SK-N-SH treated with all-trans-retinoic acid at 6 μM for 48 hours (cell line): ENCODE measurements around the gene CFAP58.

Experiments used
- ATAC-seq: fragments of 200-7000 bp; cut with Tn5 transposase; 3 replicates; pipeline ENCODE4 v1.9.1; 2020; ENCODE audit warnings: mild to moderate bottlenecking, moderate library complexity
- ARNTL ChIP-seq: fragments of 450-650 bp; formaldehyde crosslinking; IDR thresholded peaks from 2 replicates; pipeline ENCODE4 v1.5.0; 2020; ENCODE audit warnings: low read depth, mild to moderate bottlenecking, moderate library complexity, borderline replicate concordance
- CREB5 ChIP-seq: fragments of 250-450 bp; sonication (Bioruptor Pico); IDR thresholded peaks from 2 replicates; pipeline ENCODE4 v1.5.1; 2020; ENCODE audit warnings: low read depth, mild to moderate bottlenecking, moderate library complexity
- CSDC2 ChIP-seq: fragments of 250-450 bp; sonication (Bioruptor Pico); IDR thresholded peaks from 2 replicates; pipeline ENCODE4 v1.5.0; 2020; ENCODE audit warnings: mild to moderate bottlenecking, moderate library complexity
- CSRNP3 ChIP-seq: fragments of 250-450 bp; sonication (Bioruptor Pico); IDR thresholded peaks from 2 replicates; pipeline ENCODE4 v1.5.1; 2021; ENCODE audit warnings: mild to moderate bottlenecking, moderate library complexity
- ESRRG ChIP-seq: fragments of 250-450 bp; sonication (Bioruptor Pico); IDR thresholded peaks from 2 replicates; pipeline ENCODE4 v1.6.1; 2021; ENCODE audit warnings: mild to moderate bottlenecking
- GLIS3 ChIP-seq: fragments of 250-450 bp; sonication (Bioruptor Pico); IDR thresholded peaks from 2 replicates; pipeline ENCODE4 v1.5.0; 2020; ENCODE audit warnings: mild to moderate bottlenecking, moderate library complexity
- ISL1 ChIP-seq: fragments of 250-450 bp; sonication (Bioruptor Pico); IDR thresholded peaks from 2 replicates; pipeline ENCODE4 v2.1.2; 2022; ENCODE audit warnings: mild to moderate bottlenecking, moderate library complexity
- PATZ1 ChIP-seq: fragments of 250-450 bp; sonication (Bioruptor Pico); IDR thresholded peaks from 2 replicates; pipeline ENCODE4 v1.8.0; 2020; ENCODE audit warnings: mild to moderate bottlenecking, moderate library complexity, borderline replicate concordance
- POU6F1 ChIP-seq: fragments of 250-450 bp; sonication (Bioruptor Pico); IDR thresholded peaks from 2 replicates; pipeline ENCODE4 v1.8.0; 2021; ENCODE audit warnings: low read depth, mild to moderate bottlenecking, moderate library complexity, borderline replicate concordance
- PPARA ChIP-seq: fragments of 250-450 bp; sonication (Bioruptor Pico); IDR thresholded peaks from 2 replicates; pipeline ENCODE4 v1.5.0; 2020; ENCODE audit warnings: mild to moderate bottlenecking, borderline replicate concordance
- RARB ChIP-seq: fragments of 250-450 bp; sonication (Bioruptor Pico); IDR thresholded peaks from 2 replicates; pipeline ENCODE4 v1.8.0; 2021; ENCODE audit warnings: mild to moderate bottlenecking, moderate library complexity
- SNAI2 ChIP-seq: fragments of 250-450 bp; sonication (Bioruptor Pico); IDR thresholded peaks from 2 replicates; pipeline ENCODE4 v1.5.0; 2020; ENCODE audit warnings: mild to moderate bottlenecking, moderate library complexity
- TOX ChIP-seq: fragments of 250-450 bp; sonication (Bioruptor Pico); IDR thresholded peaks from 2 replicates; pipeline ENCODE4 v1.8.0; 2021; ENCODE audit warnings: mild to moderate bottlenecking, moderate library complexity, borderline replicate concordance
- TSHZ2 ChIP-seq: fragments of 250-450 bp; sonication (Bioruptor Pico); IDR thresholded peaks from 2 replicates; pipeline ENCODE4 v1.5.0; 2020; ENCODE audit warnings: mild to moderate bottlenecking, moderate library complexity
- ZC3H10 ChIP-seq: fragments of 250-450 bp; sonication (Bioruptor Pico); IDR thresholded peaks from 2 replicates; pipeline ENCODE4 v1.5.1; 2021; ENCODE audit warnings: mild to moderate bottlenecking, moderate library complexity
- ZFP3 ChIP-seq: fragments of 250-450 bp; sonication (Bioruptor Pico); IDR thresholded peaks from 2 replicates; pipeline ENCODE4 v1.5.0; 2020; ENCODE audit warnings: mild to moderate bottlenecking, moderate library complexity
- ZFP30 ChIP-seq: fragments of 450-650 bp; formaldehyde crosslinking; IDR thresholded peaks from 2 replicates; pipeline ENCODE4 v1.5.0; 2022; ENCODE audit warnings: mild to moderate bottlenecking, moderate library complexity
- ZNF565 ChIP-seq: fragments of 450-650 bp; formaldehyde crosslinking; conservative IDR thresholded peaks from 2 replicates; pipeline ENCODE4 v1.5.0; 2020; ENCODE audit warnings: low read depth, mild to moderate bottlenecking, moderate library complexity
- ZNF70 ChIP-seq: fragments of 450-650 bp; formaldehyde crosslinking; IDR thresholded peaks from 2 replicates; pipeline ENCODE4 v1.5.0; 2020; ENCODE audit warnings: mild to moderate bottlenecking, moderate library complexity
- ZNF8 ChIP-seq: fragments of 450-650 bp; formaldehyde crosslinking; IDR thresholded peaks from 2 replicates; pipeline ENCODE4 v1.5.0; 2020; ENCODE audit warnings: mild to moderate bottlenecking, moderate library complexity

CFAP58 gene

GRCh38 chr10:104472957-104473745 is 119.5 kb downstream of the CFAP58 start:
- ATAC-seq = no peak
- TF ChIP-seq ISL1 (CRISPR knock-in tag) = no peak
- TF ChIP-seq CREB5 = no peak
- no peak for TF ChIP-seq ZC3H10
- TF ChIP-seq ESRRG (CRISPR knock-in tag) = no peak
- no peak for TF ChIP-seq CSDC2 (CRISPR knock-in tag)
- no peak for TF ChIP-seq ZFP3 (CRISPR knock-in tag)
- TF ChIP-seq ZNF8 (CRISPR knock-in tag) = no peak
- no peak for TF ChIP-seq SNAI2 (CRISPR knock-in tag)
- no peak for TF ChIP-seq ZNF70 (CRISPR knock-in tag)
- TF ChIP-seq ZFP30 (CRISPR knock-in tag) = no peak
- no peak for TF ChIP-seq RARB (CRISPR knock-in tag)
- TF ChIP-seq PPARA (CRISPR knock-in tag) = no peak
- no peak for TF ChIP-seq CSRNP3 (CRISPR knock-in tag)
- TF ChIP-seq TOX (CRISPR knock-in tag) = no peak
- TF ChIP-seq GLIS3 (CRISPR knock-in tag) = no peak
- TF ChIP-seq POU6F1 = no peak
- TF ChIP-seq PATZ1 (CRISPR knock-in tag) = no peak

- TF ChIP-seq ZNF70 (CRISPR knock-in tag) (no peak), RARB (CRISPR knock-in tag) (no peak), CSRNP3 (CRISPR knock-in tag) (no peak), ZNF565 (no peak), PATZ1 (CRISPR knock-in tag) (no peak), CSDC2 (CRISPR knock-in tag) (no peak), ZFP3 (CRISPR knock-in tag) (no peak)
- no peak for ATAC-seq
Observed at GRCh38 chr10:104478380-104478779, 124.7 kb downstream of the CFAP58 start.

- no peak for ATAC-seq
- TF ChIP-seq ESRRG (CRISPR knock-in tag) (no peak), ZFP3 (CRISPR knock-in tag) (no peak), SNAI2 (CRISPR knock-in tag) (no peak), POU6F1 (no peak), TSHZ2 (CRISPR knock-in tag) (no peak), CREB5 (no peak), ARNTL (CRISPR knock-in tag) (no peak)
Observed at GRCh38 chr10:104479906-104480593, 126.4 kb downstream of the CFAP58 start.
